Measurements from ENCODE around the gene NCCRP1.
"Not testable (repeated sequence)": the region's sequence is repeated elsewhere in the genome, so short reads cannot be mapped to it uniquely, and the experiment has no call there.

Gene NCCRP1

DNA sequence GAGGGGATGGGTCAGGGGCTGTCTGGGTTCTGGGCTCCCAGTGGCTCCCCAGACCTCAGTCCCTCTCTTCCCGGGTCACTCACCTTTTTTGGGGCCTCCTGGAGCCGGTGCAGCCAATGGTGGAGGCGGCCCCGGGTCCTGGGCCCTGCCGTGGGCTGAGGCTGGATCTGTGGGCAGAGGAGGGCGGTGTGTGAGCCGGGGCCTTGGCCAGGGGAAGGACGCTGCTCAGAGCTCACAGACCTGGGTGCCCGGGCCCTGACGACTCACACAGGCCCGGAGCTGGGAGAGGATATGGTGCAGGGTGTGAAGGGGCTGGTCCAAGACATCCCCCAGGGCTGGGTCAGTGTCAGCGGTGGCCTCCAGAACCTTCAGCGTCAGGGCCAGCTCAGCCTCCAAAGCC lies 47.0 kb downstream of the NCCRP1 start:
- not testable (repeated sequence) for DNase-seq (ENCODE audit: low read depth in 3 of 3, low spot score in 1 of 3)

DNA sequence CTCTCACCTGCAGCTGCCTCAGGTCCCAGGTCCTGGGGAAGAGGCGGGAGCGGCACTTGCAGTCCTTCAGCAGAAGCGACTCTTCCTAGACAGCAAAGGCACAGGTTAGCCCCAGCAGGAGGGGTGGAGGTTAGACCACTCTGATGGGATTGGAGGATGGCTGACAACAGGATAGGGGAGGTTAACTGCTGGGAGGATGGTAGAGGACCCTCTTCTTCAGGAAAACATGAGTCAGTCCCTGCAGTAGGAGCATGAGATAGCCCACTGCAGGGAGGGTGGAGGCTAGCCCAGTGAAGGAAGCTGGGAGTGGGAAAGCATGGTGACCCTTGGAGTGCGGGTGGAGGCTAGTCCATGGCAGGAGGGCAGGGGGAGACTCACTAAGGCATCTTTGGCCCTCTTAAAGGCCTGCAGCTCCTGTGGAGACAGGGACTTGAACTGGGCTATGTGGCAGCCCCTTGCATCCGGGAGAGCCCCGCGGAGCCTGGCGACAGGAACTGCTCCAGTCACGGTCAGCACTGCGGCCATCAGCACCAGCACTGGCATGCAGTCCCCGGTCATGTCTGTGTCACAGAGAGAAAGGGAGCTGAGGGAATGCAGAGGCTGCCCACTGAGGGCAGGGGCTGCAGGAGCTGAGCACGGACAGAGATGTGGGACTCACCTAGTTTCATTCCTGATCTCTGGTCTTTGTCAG lies 47.8 kb downstream of the NCCRP1 start, which contains the start of gene IFNL3:
TSS of gene IFNL3 (minus strand) at position 597 of the 691 bp plus-strand sequence. CDS start at position 558, 39 bp downstream.
- not testable (repeated sequence) for DNase-seq (ENCODE audit: low read depth in 3 of 3, low spot score in 1 of 3)

DNA sequence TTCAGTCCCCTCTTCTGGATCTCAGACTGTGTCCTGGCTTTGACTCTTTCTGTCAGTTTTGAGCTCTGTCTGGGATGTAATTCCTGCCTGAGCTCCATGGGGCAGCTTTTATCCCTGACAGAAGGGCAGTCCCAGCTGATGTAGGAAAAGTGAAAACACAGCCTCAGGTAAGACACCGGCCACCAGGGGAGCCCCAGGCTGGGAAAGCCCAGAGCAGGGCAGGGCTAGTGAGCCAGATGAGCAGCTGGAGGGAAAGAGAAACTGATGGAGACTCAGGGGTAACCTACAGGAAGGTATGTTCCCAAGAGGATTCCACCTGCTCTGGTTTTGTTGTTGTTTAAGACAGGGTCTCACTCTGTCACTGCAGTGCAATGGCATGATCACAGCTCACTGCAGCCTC lies 48.4 kb downstream of the NCCRP1 start:
- DNase-seq (ENCODE audit: low read depth in 3 of 3, low spot score in 1 of 3) = not testable (repeated sequence)

DNA sequence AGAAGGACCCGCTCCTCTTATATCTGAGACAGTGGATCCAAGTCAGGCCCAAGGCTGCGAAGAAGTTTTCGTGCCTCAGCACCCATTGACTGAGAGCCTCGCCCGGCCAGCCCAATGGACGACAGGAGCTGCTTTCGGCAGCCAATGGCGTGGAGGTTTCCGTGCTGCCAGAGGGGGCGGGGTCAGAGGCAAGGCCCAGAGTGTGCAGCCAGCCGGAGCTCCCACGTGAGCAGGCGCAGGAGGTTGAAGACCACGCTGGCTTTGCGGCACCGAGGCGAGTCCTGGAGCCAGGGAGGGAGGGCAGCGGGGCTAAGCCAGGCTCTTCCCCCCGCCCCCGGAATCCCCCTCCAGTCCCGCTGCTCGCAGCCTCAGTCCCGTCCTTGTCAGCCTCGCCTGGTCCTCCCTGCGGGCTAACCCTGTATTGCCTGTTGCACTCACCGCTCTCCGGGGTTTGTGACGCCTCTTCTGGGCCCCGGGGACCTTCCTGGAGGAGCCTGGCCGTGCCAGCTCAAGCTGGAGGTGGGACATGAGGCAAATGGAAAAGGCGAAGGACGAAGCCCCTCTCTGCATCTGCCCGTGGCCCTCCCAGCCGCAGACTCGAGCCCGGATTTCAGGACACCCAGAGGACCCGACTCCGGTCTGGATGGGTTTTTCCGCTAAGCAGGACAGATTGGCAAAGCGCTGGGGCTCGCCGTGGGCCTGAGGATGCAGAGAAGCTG lies 50.3 kb downstream of the NCCRP1 start:
- no peak for DNase-seq (ENCODE audit: low read depth in 3 of 3, low spot score in 1 of 3)

DNA sequence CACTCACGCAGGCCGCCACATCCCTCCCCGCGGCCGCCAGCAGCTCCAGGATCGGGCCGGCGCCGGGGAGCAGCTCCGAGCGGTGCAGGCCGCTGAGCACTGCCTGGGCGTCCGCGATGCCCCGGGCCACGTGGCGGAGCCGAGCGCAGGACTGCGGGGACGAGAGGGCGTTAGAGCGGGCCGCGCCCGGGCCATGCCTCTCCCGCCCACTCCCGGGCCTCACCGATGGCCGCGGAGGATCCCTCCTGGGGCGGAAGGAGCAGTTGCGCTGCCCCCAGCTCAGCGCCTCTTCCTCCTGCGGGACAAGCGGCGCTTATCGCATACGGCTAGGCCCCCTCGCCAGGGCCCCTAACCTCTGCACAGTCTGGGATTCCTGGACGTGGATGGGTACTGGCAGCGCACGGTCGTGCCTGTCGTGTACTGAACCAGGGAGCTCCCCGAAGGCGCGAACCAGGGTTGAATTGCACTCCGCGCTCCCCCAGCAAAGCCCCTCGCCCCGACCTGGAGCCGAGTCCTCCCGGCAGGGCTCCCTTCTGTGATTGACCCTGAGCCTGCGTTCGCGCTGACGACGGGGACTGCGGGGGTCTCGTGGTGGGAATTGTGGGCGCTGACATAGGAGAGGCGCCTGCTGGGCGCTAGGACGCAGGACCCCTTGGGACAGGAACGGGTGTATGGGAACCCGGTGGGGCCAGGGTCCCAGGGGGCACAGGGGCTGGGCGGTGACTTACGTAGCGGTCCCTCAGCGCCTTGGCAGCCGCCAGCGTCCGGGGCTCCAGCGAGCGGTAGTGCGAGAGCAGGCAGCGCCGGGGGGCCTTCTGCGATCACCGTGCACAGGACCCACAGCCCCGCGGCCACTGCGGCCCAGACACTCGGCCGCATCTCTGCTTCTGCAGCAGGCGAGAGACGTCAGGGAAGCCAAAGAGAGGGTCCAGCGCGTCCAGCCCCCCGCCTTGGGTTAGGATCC lies 51.2 kb downstream of the NCCRP1 start:
- no peak for DNase-seq (ENCODE audit: low read depth in 3 of 3, low spot score in 1 of 3)

DNA sequence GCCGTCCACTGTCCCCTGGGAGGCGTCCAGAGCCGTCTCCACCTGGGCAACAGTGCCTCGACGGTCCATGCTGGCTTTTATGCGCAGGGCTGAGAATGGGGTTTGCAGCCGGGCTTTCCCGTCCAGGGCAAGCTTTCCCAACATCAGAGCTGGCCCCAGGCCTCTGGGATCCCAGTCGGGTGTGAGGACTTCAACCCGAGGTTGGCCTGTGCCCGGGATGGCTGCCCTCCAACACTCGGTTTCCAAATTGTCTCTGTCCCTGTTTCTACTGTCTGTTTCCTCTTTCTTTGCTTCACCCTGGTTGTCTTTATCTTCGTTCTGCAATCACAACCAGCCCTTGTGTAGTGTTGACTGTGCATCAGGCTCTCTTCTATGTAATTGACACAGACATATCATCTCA lies 52.0 kb downstream of the NCCRP1 start, which contains the start of gene IFNL4:
TSS of gene IFNL4 (minus strand) at position 51 of the 400 bp plus-strand sequence.
- DNase-seq (ENCODE audit: low read depth in 3 of 3, low spot score in 1 of 3) = no peak

DNA sequence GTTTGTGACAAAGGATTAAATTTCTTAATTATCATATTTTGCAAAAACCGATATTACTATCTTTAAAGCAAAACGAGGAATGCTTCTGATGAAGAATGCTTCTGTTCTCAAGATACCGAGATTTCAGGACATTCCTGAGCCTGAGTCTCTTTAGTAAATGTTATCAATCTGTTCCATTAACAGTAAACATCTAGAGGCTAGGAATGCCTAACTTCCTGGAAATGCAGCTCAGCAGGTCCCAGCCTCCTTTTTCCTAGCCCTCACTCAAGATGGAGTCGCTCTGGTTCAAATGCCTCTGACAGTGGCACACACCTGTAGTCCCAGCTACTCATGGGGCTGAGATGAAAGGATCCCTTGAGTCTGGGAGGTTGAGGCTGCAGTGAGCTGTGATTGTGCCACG lies 54.3 kb downstream of the NCCRP1 start:
- no peak for DNase-seq (ENCODE audit: low read depth in 3 of 3, low spot score in 1 of 3)
